Measurements from ENCODE around the gene BRD1.

The BRD1 gene

GRCh38 chr22:49789289-49790141 lies 38.2 kb downstream of the BRD1 start:
- no peak for DNase-seq (ENCODE audit: extremely low spot score)

GRCh38 chr22:49788504-49788903 lies 39.2 kb downstream of the BRD1 start:
- no peak for DNase-seq (ENCODE audit: extremely low spot score)
- ChIA-PET POLR2A (no interaction called here), CTCF (no interaction called here)
- TF ChIP-seq FOXK2 (IDR thresholded peaks at IDR 0.05) (no peak), FOXM1 (IDR thresholded peaks at IDR 0.05; ENCODE audit: borderline replicate concordance) (no peak), HDGF (IDR thresholded peaks at IDR 0.05; ENCODE audit: borderline replicate concordance) (no peak), SP1 (IDR thresholded peaks at IDR 0.05) (no peak), SUZ12 (IDR thresholded peaks at IDR 0.05) (no peak), TARDBP (IDR thresholded peaks at IDR 0.05) (no peak), PKNOX1 (IDR thresholded peaks at IDR 0.05) (no peak), ELF4 (IDR thresholded peaks at IDR 0.05) (no peak), ARNT (IDR thresholded peaks at IDR 0.05) (no peak), CTBP1 (IDR thresholded peaks at IDR 0.05; ENCODE audit: borderline replicate concordance) (no peak)

More at GRCh38 chr22:49789289-49790141, 38.2 kb downstream of the BRD1 start:
- ChIA-PET POLR2A (no interaction called here), CTCF (no interaction called here)
- TF ChIP-seq ELF4 (IDR thresholded peaks at IDR 0.05) = no peak
- no peak for TF ChIP-seq HDGF (IDR thresholded peaks at IDR 0.05; ENCODE audit: borderline replicate concordance)
- TF ChIP-seq FOXA1 (IDR thresholded peaks at IDR 0.05) = no peak
- no peak for TF ChIP-seq CTBP1 (IDR thresholded peaks at IDR 0.05; ENCODE audit: borderline replicate concordance)
- TF ChIP-seq ZNF384 (IDR thresholded peaks at IDR 0.05) = no peak
- TF ChIP-seq TARDBP (IDR thresholded peaks at IDR 0.05) = no peak
- no peak for TF ChIP-seq PKNOX1 (IDR thresholded peaks at IDR 0.05)
- no peak for TF ChIP-seq ARNT (IDR thresholded peaks at IDR 0.05)
- TF ChIP-seq BHLHE40 (IDR thresholded peaks at IDR 0.05; ENCODE audit: borderline replicate concordance) = no peak
- TF ChIP-seq L3MBTL2 (conservative IDR thresholded peaks at IDR 0.05) = no peak
- TF ChIP-seq FOXK2 (IDR thresholded peaks at IDR 0.05) = no peak
- TF ChIP-seq SP1 (IDR thresholded peaks at IDR 0.05) = no peak
- TF ChIP-seq SUZ12 (IDR thresholded peaks at IDR 0.05) = no peak
- TF ChIP-seq FOXM1 (IDR thresholded peaks at IDR 0.05; ENCODE audit: borderline replicate concordance) = no peak
- TF ChIP-seq LEF1 (IDR thresholded peaks at IDR 0.05; ENCODE audit: borderline replicate concordance) = no peak

- no peak for DNase-seq (ENCODE audit: extremely low spot score)
- TF ChIP-seq CTBP1 (IDR thresholded peaks at IDR 0.05; ENCODE audit: borderline replicate concordance) (no peak), HDGF (IDR thresholded peaks at IDR 0.05; ENCODE audit: borderline replicate concordance) (no peak), NFRKB (IDR thresholded peaks at IDR 0.05) (no peak), FOXA1 (IDR thresholded peaks at IDR 0.05) (no peak), FOXK2 (IDR thresholded peaks at IDR 0.05) (no peak), BHLHE40 (IDR thresholded peaks at IDR 0.05; ENCODE audit: borderline replicate concordance) (no peak), FOXM1 (IDR thresholded peaks at IDR 0.05; ENCODE audit: borderline replicate concordance) (no peak), ELF4 (IDR thresholded peaks at IDR 0.05) (no peak), ARNT (IDR thresholded peaks at IDR 0.05) (no peak), ZNF384 (IDR thresholded peaks at IDR 0.05) (no peak), L3MBTL2 (conservative IDR thresholded peaks at IDR 0.05) (no peak), LEF1 (IDR thresholded peaks at IDR 0.05; ENCODE audit: borderline replicate concordance) (no peak), TARDBP (IDR thresholded peaks at IDR 0.05) (no peak), SP1 (IDR thresholded peaks at IDR 0.05) (no peak)
- ChIA-PET POLR2A (no interaction called here), CTCF (no interaction called here)
Measured at GRCh38 chr22:49787861-49788260, 39.8 kb downstream of the BRD1 start.

- CTCF ChIA-PET = interaction anchor here (0.6 kb wide), 1 partner anchor 20 kb away, joined by 4 read pairs; no protein-coding TSS in a partner anchor
- no peak for DNase-seq (ENCODE audit: extremely low spot score)
- POLR2A ChIA-PET = no interaction called here
- TF ChIP-seq CTBP1 (IDR thresholded peaks at IDR 0.05; ENCODE audit: borderline replicate concordance) (no peak), ELF4 (IDR thresholded peaks at IDR 0.05) (no peak), FOXA1 (IDR thresholded peaks at IDR 0.05) (no peak), L3MBTL2 (conservative IDR thresholded peaks at IDR 0.05) (no peak), ZNF384 (IDR thresholded peaks at IDR 0.05) (no peak), SUZ12 (IDR thresholded peaks at IDR 0.05) (no peak), HDGF (IDR thresholded peaks at IDR 0.05; ENCODE audit: borderline replicate concordance) (no peak), PKNOX1 (IDR thresholded peaks at IDR 0.05) (no peak), FOXK2 (IDR thresholded peaks at IDR 0.05) (no peak)
Measured at GRCh38 chr22:49786976-49787706, 40.5 kb downstream of the BRD1 start.

- ChIA-PET CTCF (no interaction called here), POLR2A (no interaction called here)
- TF ChIP-seq SUZ12 (IDR thresholded peaks at IDR 0.05) (no peak), FOXA1 (IDR thresholded peaks at IDR 0.05) (no peak)
- no peak for DNase-seq (ENCODE audit: extremely low spot score)
Measured at GRCh38 chr22:49785841-49786471, 41.7 kb downstream of the BRD1 start.
